SKM-1 (cell line): ENCODE results near the gene POU2F3.

ENCODE experiments used
- DNase-seq: peaks from one replicate; lab custom pipeline; 2025; ENCODE audit not compliant: unreplicated experiment; lab: John Stamatoyannopoulos, UW

POU2F3 gene

GRCh38 chr11:120281143-120281795 is 41.3 kb downstream of the POU2F3 start:
- DNase-seq: no peak

- DNase-seq: no peak
These were observed 43.2 kb downstream of the POU2F3 start for GRCh38 chr11:120283124-120283523.

GRCh38 chr11:120284272-120284671 is 44.3 kb downstream of the POU2F3 start:
- DNase-seq: no peak

GRCh38 chr11:120285256-120285655 is 45.3 kb downstream of the POU2F3 start:
- DNase-seq: no peak

GRCh38 chr11:120288021-120288420 is 48.1 kb downstream of the POU2F3 start:
- DNase-seq: no peak

GRCh38 chr11:120289426-120289825 is 49.5 kb downstream of the POU2F3 start:
- no peak for DNase-seq

GRCh38 chr11:120290956-120291355 is 51.0 kb downstream of the POU2F3 start:
- DNase-seq: no peak

GRCh38 chr11:120293038-120293800 is 53.3 kb downstream of the POU2F3 start:
- DNase-seq: no peak

GRCh38 chr11:120294096-120294495 is 54.2 kb downstream of the POU2F3 start:
- DNase-seq: no peak

GRCh38 chr11:120295099-120295498 is 55.2 kb downstream of the POU2F3 start:
- no peak for DNase-seq

GRCh38 chr11:120296554-120296953 is 56.6 kb downstream of the POU2F3 start:
- no peak for DNase-seq

GRCh38 chr11:120298461-120298860 is 58.5 kb downstream of the POU2F3 start:
- DNase-seq: no peak

- no peak for DNase-seq
These were observed 62.3 kb downstream of the POU2F3 start for GRCh38 chr11:120302001-120302805.

- peak; percentile 33 for DNase-seq
These were observed 63.2 kb downstream of the POU2F3 start for GRCh38 chr11:120303004-120303637.

- no peak for DNase-seq
These were observed 64.6 kb downstream of the POU2F3 start for GRCh38 chr11:120304526-120304925.

GRCh38 chr11:120305286-120305685 is 65.3 kb downstream of the POU2F3 start:
- no peak for DNase-seq

GRCh38 chr11:120306519-120307242 is 66.7 kb downstream of the POU2F3 start:
- DNase-seq: no peak

- no peak for DNase-seq
These were observed 67.5 kb downstream of the POU2F3 start for GRCh38 chr11:120307476-120307875.

GRCh38 chr11:120308081-120308480 is 68.1 kb downstream of the POU2F3 start:
- no peak for DNase-seq

- no peak for DNase-seq
These were observed 70.9 kb downstream of the POU2F3 start for GRCh38 chr11:120310870-120311269.

GRCh38 chr11:120314861-120315260 is 74.9 kb downstream of the POU2F3 start:
- no peak for DNase-seq
